ENCODE data around the gene MPO.

DNA sequence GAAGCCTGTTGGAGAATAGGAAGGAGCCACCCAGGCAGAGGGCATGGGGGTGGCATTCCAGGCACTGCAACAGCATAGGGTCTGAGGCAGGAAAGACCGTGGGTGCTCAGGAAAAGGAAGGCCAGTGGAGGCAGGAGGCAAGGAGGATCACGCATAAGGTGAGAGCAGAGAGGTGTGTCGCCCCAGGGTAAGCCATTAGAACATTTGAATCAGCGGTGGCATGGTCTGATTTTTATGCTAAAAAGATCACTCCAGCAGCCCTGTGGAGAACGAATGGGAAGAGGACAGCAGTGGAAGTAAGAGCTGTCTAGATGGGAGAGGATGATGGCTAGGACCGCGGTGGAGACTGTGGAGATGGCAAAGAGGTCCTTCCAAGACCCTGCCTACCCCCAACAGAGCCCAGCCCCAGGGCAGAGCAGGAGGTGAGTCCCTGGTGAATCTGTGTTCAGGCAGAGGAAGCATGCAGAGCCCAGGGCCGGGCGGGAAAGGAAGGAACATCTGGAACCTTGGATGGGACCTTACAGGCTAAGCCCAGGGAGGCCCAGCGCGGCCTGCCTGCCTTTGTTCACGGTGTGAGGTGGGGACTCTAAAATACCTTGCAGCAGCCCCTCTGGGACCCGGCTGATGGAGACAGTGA lies 34.5 kb downstream of the MPO start:
- TF ChIP-seq RAD21 (IDR thresholded peaks at IDR 0.05; ENCODE audit: low read length) = no peak
- TF ChIP-seq, protein P1, sequence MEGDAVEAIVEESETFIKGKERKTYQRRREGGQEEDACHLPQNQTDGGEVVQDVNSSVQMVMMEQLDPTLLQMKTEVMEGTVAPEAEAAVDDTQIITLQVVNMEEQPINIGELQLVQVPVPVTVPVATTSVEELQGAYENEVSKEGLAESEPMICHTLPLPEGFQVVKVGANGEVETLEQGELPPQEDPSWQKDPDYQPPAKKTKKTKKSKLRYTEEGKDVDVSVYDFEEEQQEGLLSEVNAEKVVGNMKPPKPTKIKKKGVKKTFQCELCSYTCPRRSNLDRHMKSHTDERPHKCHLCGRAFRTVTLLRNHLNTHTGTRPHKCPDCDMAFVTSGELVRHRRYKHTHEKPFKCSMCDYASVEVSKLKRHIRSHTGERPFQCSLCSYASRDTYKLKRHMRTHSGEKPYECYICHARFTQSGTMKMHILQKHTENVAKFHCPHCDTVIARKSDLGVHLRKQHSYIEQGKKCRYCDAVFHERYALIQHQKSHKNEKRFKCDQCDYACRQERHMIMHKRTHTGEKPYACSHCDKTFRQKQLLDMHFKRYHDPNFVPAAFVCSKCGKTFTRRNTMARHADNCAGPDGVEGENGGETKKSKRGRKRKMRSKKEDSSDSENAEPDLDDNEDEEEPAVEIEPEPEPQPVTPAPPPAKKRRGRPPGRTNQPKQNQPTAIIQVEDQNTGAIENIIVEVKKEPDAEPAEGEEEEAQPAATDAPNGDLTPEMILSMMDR (conservative IDR thresholded peaks at IDR 0.05; ENCODE audit: low read depth, low read length) = no peak
- no peak for TF ChIP-seq MAFK (IDR thresholded peaks at IDR 0.05; ENCODE audit: low read depth, low read length)
- no peak for TF ChIP-seq FOS (IDR thresholded peaks at IDR 0.05; ENCODE audit: low read depth, low read length)
- TF ChIP-seq RFX5 (IDR thresholded peaks at IDR 0.05; ENCODE audit: low read depth, low read length) = no peak
- TF ChIP-seq SMC3 (IDR thresholded peaks at IDR 0.05; ENCODE audit: low read depth, low read length) = no peak
- TF ChIP-seq POLR2A (IDR thresholded peaks at IDR 0.05; ENCODE audit: low read depth, low read length) = no peak
- TF ChIP-seq, protein P2, sequence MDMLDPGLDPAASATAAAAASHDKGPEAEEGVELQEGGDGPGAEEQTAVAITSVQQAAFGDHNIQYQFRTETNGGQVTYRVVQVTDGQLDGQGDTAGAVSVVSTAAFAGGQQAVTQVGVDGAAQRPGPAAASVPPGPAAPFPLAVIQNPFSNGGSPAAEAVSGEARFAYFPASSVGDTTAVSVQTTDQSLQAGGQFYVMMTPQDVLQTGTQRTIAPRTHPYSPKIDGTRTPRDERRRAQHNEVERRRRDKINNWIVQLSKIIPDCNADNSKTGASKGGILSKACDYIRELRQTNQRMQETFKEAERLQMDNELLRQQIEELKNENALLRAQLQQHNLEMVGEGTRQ (IDR thresholded peaks at IDR 0.05; ENCODE audit: low read depth, low read length) = no peak
- no peak for TF ChIP-seq NFE2L2 (IDR thresholded peaks at IDR 0.05; ENCODE audit: low read depth, low read length)
- no peak for TF ChIP-seq MXI1 (IDR thresholded peaks at IDR 0.05; ENCODE audit: borderline replicate concordance, low read depth, low read length)
- no peak for TF ChIP-seq MAZ (IDR thresholded peaks at IDR 0.05; ENCODE audit: borderline replicate concordance, low read depth, low read length)
- no peak for TF ChIP-seq BHLHE40 (IDR thresholded peaks at IDR 0.05; ENCODE audit: low read depth, low read length)
